Effector CD4-positive, alpha-beta T cell (primary cell): ENCODE data around the gene PARD3B.

Experiments
- DNase-seq: peaks from one replicate; pipeline ENCODE4 v3.0.0-alpha.2; 2020

The PARD3B gene

DNA sequence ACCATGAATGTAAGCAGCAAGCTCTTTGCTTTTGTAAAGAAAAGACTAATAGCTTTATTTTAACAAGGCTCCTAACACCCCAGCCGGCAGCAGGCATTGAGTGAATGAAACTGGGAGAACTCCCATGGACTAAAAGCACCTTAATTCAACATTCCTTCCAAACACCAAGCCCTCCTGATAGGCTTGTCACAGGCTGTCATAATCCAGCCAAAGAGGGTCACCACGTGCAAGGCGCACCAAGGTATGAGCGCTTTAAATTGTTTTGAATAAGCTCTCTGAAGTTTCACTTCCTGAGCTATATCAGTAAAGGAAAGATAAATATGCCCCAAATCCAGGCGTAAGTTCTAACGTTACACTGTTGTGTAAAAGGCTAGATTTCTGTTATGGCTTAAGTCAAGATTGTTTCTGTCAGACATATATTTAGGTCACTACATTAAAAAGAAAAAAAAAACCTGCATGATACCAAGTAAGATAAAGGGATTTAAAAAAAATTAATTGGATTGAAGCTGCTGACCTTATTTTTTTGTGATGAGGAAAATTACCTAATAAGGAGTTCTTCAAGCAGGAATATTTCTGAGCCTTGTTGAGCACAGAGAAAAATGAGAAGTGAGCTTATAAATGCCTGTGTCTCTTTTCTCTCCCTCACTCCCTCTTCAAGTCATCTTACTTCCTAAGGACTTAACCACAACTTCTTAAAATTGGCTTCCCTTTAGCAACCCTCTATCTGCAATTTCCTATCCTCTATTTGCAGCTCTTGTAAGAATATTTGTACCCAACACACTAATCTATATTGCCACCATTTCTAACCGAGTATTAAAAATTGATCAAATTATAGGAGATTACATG, 1000.9 kb downstream of the PARD3B start:
- no peak for DNase-seq

DNA sequence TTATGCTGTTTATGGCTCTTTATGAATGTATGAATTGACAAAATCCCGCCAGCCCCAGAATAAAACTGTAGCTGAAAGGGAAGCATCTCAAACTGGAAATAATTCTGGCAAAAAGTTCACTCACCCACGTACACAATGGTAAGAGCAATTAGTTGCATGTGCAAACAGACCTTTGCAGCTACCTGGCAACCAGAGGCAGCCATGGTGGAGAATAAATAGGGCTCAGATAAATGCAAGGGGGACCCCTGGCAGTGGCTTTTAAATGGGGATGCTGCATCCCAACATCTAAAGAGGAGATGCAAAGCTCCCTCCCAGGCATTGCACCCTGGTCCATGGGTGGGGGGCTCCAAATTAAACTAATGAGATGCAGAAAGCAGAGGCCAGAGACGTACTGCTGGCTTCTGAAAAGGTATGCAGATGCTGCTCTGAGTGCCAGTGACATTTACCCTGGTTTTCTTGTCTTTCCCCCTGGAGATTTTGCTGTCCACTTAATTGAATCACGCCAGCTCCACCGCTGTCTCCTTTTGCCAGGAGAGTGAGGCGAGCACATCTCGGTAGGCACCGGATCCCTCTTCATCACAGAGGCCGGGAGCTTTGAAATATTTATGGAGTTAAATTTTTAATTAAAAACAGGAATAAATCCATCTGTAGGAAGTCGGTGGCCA, 1010.4 kb downstream of the PARD3B start:
- no peak for DNase-seq

DNA sequence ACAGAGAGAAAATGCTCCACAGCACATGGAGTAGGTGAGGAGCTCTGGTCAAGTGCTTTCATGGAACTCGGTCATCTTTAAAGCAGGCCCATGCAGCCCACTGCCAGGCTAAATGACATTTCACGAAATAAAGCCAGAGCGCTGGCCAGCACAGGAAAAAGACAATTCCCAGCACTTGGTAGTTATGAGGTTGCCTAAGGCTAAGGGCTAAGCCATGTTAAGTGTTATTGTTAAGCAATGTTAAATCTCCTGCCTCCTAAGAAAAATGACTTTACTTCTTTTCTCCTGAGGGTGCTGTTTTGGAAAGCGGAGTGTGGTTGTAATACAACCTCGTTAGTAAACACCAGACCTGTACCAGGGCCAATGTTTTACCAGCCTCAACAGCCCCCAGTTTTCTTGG, 1011.1 kb downstream of the PARD3B start:
- DNase-seq = no peak

GRCh38 chr2:205556841-205557539, 1011.7 kb downstream of the PARD3B start:
- DNase-seq = no peak

- no peak for DNase-seq
These were observed 1012.6 kb downstream of the PARD3B start for GRCh38 chr2:205557873-205558272.

GRCh38 chr2:205561441-205561840, 1016.2 kb downstream of the PARD3B start:
- DNase-seq = no peak

DNA sequence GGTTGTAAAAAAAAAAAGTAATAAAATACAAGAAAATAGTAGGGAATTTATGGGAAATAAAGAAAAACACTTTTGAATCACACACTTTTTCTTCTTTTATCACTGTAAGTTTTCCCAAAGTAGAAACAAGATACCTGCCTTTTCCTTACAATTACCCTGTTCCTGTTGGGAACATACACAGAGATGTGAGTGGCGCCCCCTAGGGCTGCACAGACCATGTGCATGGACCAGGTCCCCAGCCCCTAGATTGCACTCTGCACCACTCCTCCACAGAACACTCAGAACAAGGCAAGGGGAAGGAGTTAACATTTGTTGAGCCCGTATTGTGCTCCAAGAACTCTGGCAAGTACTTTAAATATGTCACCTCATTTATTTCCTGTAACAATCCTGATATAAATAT, 1018.4 kb downstream of the PARD3B start:
- no peak for DNase-seq

GRCh38 chr2:205564346-205565141, 1019.3 kb downstream of the PARD3B start:
- DNase-seq = no peak

GRCh38 chr2:205565142-205565522, 1019.9 kb downstream of the PARD3B start:
- no peak for DNase-seq

- no peak for DNase-seq
These were observed 1021.4 kb downstream of the PARD3B start for GRCh38 chr2:205566606-205567168.

GRCh38 chr2:205568620-205569019, 1023.3 kb downstream of the PARD3B start:
- DNase-seq = no peak

- no peak for DNase-seq
These were observed 1025.4 kb downstream of the PARD3B start for GRCh38 chr2:205570648-205571047.

DNA sequence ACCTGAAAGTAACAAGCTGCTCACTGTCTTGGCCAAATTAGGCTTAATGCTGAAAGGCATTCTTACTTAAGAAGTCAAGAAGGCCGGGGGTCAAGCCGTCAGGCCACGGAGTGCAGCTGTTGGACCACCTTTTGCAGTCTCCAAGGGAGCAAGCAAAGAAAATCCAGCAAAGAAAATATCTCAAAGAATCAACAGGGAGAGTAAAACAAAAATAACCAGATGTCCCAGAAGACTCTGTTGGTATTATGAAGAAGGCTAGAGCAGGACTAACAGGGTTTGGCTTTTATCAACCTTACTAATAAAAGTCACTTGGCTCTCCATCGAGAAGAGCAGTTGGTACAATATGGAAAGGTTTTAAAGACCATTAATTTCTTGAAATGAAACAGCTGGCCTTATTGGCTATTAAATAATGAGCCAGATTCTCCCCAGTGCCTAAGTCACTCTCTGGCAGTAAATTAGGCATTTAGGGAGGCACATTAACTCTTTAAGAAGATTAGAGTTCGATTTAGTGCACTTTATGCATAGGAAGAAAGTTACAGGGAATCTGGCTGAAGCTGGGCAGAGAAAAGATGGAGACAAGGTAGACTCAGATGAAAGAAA, 1026.2 kb downstream of the PARD3B start:
- no peak for DNase-seq

DNA sequence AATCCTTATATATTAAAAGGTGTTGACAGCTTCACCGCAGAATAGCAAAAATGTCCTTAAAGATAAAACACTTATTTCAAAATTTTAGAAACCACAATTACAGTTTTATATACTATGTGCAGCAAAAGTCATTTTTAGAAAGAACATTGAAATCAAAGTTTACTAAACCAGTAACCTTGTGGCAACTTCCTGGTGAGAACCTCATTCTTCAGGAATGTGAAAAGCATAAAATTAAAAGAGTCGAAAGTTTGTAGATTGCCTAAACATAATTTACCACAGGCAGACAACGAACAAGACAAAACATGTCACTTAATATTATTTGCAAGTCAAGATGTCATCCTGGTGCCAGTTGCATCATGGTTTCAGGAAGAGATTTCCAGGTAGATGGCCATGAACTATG, 1028.7 kb downstream of the PARD3B start:
- DNase-seq = no peak

GRCh38 chr2:205579335-205579734, 1034.1 kb downstream of the PARD3B start:
- DNase-seq = no peak

- DNase-seq = no peak
These were observed 1035.1 kb downstream of the PARD3B start for GRCh38 chr2:205580212-205580987.

DNA sequence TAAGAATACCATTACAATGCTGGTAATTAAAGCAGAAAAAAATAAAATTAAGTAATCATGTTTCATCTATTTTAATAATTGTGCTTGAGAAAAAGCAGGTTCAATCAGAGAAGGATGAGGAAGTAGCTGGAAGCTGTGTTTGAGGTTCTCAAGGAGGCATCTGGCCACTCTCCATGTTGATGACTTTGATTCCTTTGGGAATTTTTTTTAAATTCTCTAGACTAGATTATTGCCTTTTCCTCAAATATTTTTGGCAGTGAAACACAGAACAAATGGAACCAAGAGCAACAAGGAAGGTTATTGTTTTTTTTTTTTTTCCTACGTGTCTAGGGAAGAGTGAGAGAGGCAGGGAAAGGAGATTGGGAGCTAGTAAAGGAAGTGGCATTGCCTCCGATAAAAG, 1037.1 kb downstream of the PARD3B start:
- no peak for DNase-seq

DNA sequence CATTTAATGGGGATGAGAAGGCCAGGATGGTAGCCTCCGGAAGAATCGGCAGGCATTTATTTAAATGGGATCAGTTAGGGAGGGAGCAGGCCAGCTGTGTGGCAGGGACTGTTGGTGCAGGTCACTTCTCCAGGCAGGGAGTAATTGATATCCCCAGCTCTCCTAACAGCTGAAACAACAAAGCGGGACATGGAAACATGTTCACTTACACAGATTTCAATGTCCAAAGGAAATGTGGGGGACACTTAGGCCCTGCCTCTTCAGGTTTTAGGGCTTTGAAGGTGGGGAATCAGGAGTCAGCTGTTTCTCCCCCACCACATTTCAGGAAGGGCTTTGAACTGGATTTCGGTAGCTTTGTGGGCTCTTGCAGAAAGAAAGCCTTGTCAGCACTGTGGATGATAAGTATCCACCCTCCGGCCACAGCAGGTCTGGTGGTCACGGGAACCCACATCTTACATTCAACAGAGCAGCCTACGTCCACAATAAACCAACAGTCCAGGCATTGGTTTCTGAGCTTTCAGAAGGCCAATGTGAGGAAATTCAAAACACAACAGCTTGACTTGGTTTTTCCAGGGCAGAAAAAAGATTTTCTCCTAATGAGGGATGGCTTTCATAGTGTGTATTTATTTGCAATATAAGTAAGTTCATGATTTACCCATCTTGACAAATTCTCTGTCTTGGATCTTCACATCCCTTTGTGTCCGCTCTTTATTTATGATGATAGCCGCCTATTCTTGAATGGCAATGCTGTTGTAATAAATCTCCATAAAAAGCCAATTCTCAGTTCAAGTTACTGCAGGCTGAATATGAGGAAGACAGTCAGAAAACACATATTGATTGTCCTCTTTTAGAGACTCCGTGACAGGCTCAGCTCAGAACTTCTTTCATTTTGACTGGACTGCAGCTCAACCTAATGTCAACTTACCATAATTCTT, 1040.4 kb downstream of the PARD3B start:
- DNase-seq = no peak

DNA sequence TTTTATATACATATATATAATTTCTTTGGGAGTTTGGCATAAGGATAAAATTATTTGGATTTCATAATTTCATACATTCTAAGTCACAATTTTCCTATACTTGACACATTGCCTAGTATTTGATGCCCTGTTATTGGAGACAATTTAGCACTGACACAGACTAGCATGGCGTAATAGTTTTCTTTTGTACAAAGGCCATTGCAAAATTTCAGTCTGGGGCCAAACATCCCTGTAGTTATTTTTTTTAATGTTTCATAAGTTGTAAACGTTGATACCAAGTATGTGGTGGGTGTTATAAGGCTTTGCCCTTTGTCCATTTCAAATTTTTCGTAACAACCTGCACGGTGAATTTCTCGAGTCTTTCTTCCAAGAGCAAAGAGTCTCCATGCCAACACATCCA, 1041.4 kb downstream of the PARD3B start:
- DNase-seq = no peak

DNA sequence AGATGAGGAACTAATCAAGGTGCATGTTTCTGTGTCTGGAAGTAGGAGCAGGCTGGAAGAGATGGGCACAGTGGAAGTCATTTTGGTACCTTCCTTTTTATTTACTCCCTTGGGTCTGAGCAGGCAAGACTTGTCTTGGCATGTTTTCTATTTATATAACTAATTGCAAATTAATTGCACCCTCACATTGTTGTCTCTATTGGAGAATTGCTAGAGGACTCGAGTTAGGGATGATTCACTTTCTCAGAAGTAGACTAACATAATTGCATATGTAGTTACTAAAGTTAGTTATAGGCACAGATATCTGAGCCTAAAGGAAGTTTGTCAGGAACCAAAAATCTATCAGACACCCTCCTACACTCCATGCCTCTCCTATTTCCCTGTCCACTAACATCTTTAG, 1044.2 kb downstream of the PARD3B start:
- no peak for DNase-seq
